Mucosa of descending colon (tissue), 3 donors: ENCODE data around the gene SEMA3E. TPM values are rescaled to one million over a fixed set of nuclear protein-coding genes. Genes with fewer than 3 reads are reported as not detected.

Source experiments
- ATAC-seq: fragments of 200-7000 bp; cut with Tn5 transposase; one replicate; pipeline ENCODE4 v1.9.1; 2020; ENCODE audit warnings: mild to moderate bottlenecking, moderate library complexity
- DNase-seq, 3 donors: peaks; one replicate each; pipeline ENCODE4 v3.0.0-alpha.2; 2020
- H3K36me3 ChIP-seq: fragments of 200-600 bp; one replicate; pipeline ENCODE4 v1.8.0; 2021; ENCODE audit warnings: low read depth, mild to moderate bottlenecking
- H3K4me1 ChIP-seq: fragments of 200-600 bp; one replicate; pipeline ENCODE4 v1.8.0; 2021; ENCODE audit warnings: low read depth, mild to moderate bottlenecking
- H3K4me3 ChIP-seq: fragments of 200-600 bp; one replicate; pipeline ENCODE4 v1.8.0; 2021; ENCODE audit warnings: mild to moderate bottlenecking
- H3K9me3 ChIP-seq: fragments of 200-600 bp; one replicate; pipeline ENCODE4 v1.8.0; 2021; ENCODE audit warnings: mild to moderate bottlenecking
- intact Hi-C, 2 donors: fragments of 100-400 bp; cut with DNase I in 1 of 2; cut with micrococcal nuclease in 1 of 2; formaldehyde crosslinking; loops; one replicate each; pipeline versions ENCODE4 v1.11.0 to v1.11.1; 2022; cut with DNase I, micrococcal nuclease
- long read RNA-seq, 2 donors: library from polyadenylated mRNA; unstranded; transcript quantifications; one replicate each; pipeline ENCODE4 v2.0.0, GENCODE V29; 2019 to 2021
- total RNA-seq, 3 donors: library from RNA; stranded (reverse); fragmentation: NEBNext Ultra II Directional in 2 of 3; extraction: Animal tissue kit (Norgen Biotek cat#: 25700) in 2 of 3; gene quantifications; one replicate each; pipeline versions ENCODE4 v1.2.1 to v1.2.4, GENCODE V29; 2021 to 2023
- TF ChIP-seq, protein P1 (sequence below): fragments of 200-600 bp; IDR thresholded peaks from one replicate; pipeline ENCODE4 v1.8.0; 2022; ENCODE audit warnings: antibody characterized with exemption, mild to moderate bottlenecking
- donor health status: DM: no; HTN: no; CAD: no; lungs with moderate emphysema.
- donor health status: DM: no; HTN: no; CAD: no.
- donor health status: DM: no; HTN: yes; CAD: no.

Gene SEMA3E
- 1 to 10 TPM; 1.7 to 5.8 (median 2.7) TPM for total RNA-seq
- long read RNA-seq, donor 1, full-length matches to known transcripts, result 1 of 3 reads
- long read RNA-seq, donor 1, partial matches to known transcripts, result 0 of 3 reads
- long read RNA-seq, donor 1, other reads (novel, unspliced or antisense), result 2 of 3 reads
- long read RNA-seq, donor 2, full-length matches to known transcripts, result 1 of 2 reads
- long read RNA-seq, donor 2, partial matches to known transcripts, result 1 of 2 reads
- long read RNA-seq, donor 2, other reads (novel, unspliced or antisense), result 0 of 2 reads

DNA sequence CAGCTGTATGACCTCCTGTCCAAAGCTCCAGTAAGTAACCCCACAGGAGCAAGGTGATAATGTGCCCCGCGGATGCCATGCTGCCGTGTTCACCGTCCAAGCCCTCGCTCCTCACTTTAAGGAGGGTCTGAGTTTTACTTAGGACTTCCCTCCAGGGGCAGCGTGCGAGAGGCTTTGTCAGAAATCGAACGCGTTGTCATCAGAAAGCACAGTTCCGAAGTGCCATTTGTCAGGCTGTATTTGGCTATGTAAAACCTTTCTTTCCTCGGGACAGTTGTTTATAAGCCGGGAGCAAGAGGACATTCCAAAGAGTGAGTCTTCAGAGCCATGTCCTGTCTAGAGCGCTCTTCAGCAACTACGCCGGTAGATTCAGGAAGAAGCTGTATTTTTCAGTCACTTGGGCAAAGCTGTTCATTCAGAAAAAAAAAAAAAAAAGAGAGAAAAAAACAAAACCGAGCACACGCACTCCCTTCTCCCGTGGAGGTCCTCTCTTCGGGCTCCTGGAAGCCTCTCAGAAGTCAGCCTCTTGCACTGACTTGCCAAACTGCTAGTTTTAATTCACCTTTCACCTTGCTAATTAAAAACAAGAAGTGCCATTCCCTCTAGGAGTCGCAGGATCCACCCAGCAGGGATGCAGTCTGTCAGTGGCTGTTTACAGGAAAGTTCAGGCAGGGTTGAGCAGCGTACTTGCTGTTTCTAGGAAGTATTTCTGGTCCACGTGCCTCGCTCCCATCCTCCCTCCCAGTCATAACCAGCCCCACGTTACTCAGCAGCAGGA, at the start of gene SEMA3E:
Gene SEMA3E, minus strand, starts transcription at position 676 of the 778 bp plus-strand sequence.
- peak; percentile 56 for ATAC-seq
- Histone ChIP-seq H3K36me3 (no peaks in the 10 kb centered on the region), H3K4me1 (no peaks in the 10 kb centered on the region), H3K4me3 (no peak within 1 kb of the TSS), H3K9me3 (no peaks in the 10 kb centered on the region)
- DNase-seq, result peak in 2 of 3 donors; percentile 13 to 30
- intact Hi-C loops, result no loop called here
- TF ChIP-seq, protein P1, sequence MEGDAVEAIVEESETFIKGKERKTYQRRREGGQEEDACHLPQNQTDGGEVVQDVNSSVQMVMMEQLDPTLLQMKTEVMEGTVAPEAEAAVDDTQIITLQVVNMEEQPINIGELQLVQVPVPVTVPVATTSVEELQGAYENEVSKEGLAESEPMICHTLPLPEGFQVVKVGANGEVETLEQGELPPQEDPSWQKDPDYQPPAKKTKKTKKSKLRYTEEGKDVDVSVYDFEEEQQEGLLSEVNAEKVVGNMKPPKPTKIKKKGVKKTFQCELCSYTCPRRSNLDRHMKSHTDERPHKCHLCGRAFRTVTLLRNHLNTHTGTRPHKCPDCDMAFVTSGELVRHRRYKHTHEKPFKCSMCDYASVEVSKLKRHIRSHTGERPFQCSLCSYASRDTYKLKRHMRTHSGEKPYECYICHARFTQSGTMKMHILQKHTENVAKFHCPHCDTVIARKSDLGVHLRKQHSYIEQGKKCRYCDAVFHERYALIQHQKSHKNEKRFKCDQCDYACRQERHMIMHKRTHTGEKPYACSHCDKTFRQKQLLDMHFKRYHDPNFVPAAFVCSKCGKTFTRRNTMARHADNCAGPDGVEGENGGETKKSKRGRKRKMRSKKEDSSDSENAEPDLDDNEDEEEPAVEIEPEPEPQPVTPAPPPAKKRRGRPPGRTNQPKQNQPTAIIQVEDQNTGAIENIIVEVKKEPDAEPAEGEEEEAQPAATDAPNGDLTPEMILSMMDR, result no peak

DNA sequence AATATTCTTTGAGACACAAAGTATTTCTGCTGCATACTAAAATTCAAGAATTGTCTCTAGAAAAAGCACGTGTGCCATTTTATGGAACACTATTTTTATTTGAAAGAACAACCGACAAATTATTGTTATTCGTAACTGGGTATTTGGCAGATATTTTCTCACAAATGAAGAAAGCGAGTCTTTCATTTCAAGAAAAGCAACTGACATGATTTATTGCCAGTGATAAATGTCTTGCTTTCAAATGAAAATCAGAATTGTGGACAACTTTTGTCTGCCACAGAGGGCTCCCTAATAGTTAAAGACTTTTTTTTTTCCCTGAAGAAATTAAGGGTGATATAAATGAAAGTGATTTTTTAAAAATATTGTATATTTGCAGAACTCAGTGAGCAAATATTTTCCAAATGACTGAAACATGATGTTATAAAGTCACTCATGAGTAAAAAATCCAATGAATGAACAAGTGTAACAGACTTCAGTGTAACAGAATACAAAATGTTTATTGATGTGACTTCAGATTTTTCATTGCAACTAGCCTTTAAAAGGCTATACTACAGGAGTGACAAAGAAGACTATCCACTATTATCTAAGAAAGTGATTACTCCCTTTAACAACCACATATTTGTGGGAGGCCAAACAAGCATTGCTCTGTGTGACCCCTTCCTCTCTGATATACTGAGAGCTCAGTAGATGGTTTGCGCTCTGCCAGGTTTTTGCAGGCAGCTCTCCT, 49.0 kb upstream of the SEMA3E start:
- TF ChIP-seq, protein P1, result no peak
- no peaks in the 10 kb centered on the region for H3K4me1 ChIP-seq
- no peaks in the 10 kb centered on the region for H3K9me3 ChIP-seq
- DNase-seq, result no peak
- intact Hi-C loops, result no loop called here
- H3K36me3 ChIP-seq, result no peaks in the 10 kb centered on the region
- no peak for ATAC-seq
- no peak overlapping the region for H3K4me3 ChIP-seq

DNA sequence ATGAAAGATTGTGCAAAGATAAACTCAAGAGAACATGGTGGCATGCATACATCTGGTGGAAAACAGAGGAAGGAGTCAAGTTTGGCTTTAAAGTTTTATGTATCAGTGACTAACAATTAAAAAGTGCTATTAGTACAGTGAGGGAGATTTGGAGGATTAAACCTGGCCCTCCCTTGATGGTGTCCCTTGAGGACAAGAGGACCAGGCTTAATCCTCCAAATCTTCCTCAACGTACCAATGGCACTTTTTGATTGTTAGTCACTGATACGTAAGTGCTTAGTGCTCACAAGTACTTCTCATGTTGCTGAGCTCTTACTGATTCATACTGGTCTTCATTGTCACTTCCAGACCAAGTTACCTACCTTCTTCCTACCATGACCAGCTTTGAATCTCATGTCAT, 47.2 kb upstream of the SEMA3E start:
- TF ChIP-seq, protein P1, result no peak
- no peaks in the 10 kb centered on the region for H3K4me1 ChIP-seq
- ATAC-seq (no peak), DNase-seq (no peak)
- no peak overlapping the region for H3K4me3 ChIP-seq
- intact Hi-C loops, result no loop called here
- H3K9me3 ChIP-seq, result no peaks in the 10 kb centered on the region
- H3K36me3 ChIP-seq, result no peaks in the 10 kb centered on the region

DNA sequence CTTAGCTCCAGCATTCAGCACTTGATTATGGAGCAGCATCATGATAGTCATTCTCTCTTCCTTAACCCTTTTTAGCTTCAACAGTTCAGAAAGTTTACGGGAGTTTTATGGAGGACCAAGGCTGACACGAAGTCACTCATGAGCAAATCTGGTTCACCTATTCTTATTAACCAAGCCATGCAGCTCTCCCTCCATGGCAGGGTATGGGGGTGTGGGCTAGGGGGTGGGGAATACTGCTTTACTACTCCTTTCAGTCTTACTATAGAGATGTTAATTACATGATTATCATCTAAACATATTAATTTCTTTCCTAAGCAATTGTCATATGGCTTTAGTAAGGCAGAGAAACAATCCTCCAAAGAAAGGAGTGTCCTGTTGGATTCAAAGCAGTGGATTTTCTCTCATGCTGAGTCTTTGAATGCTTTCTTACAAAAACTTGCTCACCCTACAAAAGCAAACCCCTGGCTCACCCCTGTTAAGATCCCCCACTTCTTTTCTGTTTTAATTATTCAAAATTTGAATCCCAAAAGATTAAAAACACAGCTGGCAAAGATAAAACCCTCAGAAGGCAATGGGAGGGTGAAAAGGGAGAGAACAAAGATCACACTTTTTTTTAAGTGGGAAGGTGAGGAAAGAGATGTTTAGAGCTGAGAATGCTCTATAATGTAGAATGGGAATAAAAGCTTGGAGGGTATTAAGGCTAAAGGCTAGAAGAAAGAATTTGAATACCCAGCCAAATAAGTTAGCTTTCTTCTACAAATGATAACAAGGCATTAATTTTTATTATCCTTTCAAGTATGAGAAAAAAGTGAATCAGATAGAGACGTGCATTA, 46.4 kb upstream of the SEMA3E start:
- ATAC-seq, result no peak
- no peak overlapping the region for H3K4me3 ChIP-seq
- H3K4me1 ChIP-seq, result no peaks in the 10 kb centered on the region
- TF ChIP-seq, protein P1, result no peak
- H3K9me3 ChIP-seq, result no peaks in the 10 kb centered on the region
- no peaks in the 10 kb centered on the region for H3K36me3 ChIP-seq
- no peak for DNase-seq
- intact Hi-C loops, result no loop called here

DNA sequence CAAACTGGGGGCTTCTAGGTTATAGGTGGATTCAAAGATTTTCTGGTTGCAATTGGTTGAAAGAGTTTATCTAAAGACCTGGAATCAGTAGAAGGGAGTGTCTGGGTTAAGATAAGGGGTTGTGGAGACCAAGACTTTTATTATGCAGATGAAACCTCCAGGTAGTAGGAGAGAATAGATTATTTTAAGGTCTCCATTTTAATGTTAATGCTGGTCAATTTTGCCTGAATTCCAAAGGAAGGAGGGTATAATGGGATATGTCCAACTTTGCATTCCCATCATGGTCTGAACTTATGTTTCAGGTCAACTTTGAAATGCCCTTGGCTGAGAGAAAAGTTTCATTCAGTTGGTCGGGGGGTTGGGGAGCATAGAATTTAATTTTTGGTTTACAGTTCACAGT, 44.3 kb upstream of the SEMA3E start:
- intact Hi-C loops, result no loop called here
- Histone ChIP-seq H3K4me1 (no peaks in the 10 kb centered on the region), H3K9me3 (no peaks in the 10 kb centered on the region), H3K36me3 (no peaks in the 10 kb centered on the region), H3K4me3 (no peak overlapping the region)
- TF ChIP-seq, protein P1, result no peak
- ATAC-seq (no peak), DNase-seq (no peak)
